Panc1 (cell line): ENCODE measurements around the gene GPBP1L1.
"Not testable (repeated sequence)": the region's sequence is repeated elsewhere in the genome, so short reads cannot be mapped to it uniquely, and the experiment has no call there.

Source experiments
- CTCF ChIP-seq: fragments of 450-650 bp; IDR thresholded peaks from 2 replicates; pipeline ENCODE4 v1.5.1; 2017; ENCODE audit warnings: mild to moderate bottlenecking
- TCF7L2 ChIP-seq: IDR thresholded peaks from 2 replicates; pipeline ENCODE4 v1.6.1; 2011; ENCODE audit warnings: mild to moderate bottlenecking, low read depth, low read length, inconsistent platforms

GRCh38 chr1:45693811-45694210 is 7.5 kb upstream of the GPBP1L1 start:
- not testable (repeated sequence) for TF ChIP-seq CTCF, TCF7L2
